GM19035 (cell line): Measurements from ENCODE around the gene EDA.
"Not testable (repeated sequence)": the region's sequence is repeated elsewhere in the genome, so short reads cannot be mapped to it uniquely, and the experiment has no call there.

ENCODE experiments used
- ATAC-seq: cut with Tn5 transposase; IDR thresholded peaks from one replicate; pipeline ENCODE4 v1.9.1; 2021; ENCODE audit not compliant: unreplicated experiment

The EDA gene

DNA sequence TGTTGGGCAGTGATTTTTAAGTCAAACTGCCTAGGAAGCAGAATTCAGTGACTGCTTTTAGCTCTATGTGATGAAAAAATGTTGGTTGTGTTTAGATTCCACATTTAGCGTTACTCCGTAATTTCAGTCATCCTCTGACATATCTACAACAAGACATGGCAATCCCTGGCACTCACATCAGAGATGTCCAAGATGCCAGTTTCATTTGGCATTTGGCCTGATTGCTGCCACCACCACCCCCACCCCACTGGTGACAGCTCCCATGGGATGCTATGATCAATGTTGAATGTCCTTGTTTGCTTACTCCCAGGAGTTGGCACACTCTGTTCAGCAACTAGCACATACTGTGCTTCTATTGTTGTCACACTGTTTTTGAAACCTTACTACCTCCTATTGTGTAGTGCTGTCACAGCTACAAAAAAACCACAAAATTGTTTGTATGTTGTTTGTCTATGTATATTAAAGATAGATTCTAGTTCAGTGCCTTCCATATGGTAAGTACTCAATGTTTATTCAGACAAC, 332.4 kb downstream of the EDA start:
- ATAC-seq: no peak

DNA sequence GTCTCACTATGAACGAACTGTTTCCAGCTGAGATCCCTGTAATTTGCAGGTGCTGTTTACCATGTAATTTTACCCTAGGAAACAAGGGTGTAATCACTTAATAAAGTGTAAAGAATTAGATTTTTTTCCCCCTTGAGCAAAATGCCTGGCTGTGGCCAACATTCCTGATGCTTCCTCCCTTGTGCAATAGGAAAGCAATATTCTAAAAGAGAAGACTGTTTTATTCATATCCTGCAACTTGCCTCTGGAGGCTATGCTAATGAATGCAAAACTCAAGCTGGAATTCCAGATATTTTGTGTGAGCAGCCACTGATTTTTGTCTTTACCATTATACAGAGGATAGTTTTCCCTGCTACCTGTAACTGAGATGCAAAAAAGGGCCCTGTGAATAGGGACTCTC, 335.8 kb downstream of the EDA start:
- no peak for ATAC-seq

DNA sequence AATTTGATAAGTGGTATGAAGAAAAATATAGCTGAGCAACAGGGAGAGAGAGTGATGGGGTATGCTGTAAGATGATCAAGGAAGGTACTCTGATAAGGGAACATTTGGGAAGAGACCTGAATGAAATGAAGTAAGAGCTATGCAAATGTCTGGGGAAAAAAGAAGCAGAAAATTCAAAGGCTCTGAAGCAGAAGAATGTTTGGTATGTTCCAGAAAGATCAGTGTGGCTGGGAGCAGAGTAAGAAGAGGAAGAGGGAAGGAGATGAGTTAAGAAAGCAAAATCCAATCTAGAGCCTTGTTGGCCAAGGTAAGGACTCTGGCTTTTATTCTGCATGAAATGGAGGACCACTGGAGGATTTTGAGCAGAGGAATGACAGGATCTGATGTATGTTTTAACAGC, 343.8 kb downstream of the EDA start:
- ATAC-seq: no peak

DNA sequence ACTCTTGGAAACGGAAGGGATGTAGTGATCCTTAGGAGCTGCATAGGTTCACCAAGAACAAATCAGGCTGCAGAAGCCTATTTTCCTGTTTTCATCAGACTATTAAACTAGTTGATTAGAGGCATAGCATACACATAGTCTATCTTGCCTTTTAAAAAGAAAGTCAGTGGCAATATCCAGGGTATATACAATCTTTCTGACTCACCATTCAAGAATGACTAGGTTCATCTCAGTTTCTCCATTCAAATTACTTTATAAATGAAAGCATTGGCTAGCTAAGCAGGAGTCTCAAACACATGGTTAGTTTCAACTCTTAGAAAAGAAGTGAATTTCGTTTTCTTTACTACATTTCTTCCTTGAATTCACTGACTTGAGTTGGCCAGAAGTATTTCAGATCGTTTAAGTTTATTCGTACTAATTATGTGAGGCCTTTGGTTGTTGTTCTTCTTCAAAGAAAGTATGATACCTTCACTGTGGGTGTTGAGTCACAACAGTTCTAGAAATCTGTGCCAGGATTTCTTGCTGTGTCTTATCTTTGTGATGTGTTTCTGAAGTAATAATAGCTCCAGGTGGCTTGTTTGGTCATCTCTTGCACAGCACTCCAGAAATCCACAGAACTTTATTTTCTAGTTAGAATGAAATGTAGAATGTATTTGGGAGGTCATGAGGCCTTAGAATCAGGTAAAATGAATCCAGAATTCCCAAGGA, 345.6 kb downstream of the EDA start:
- no peak for ATAC-seq

DNA sequence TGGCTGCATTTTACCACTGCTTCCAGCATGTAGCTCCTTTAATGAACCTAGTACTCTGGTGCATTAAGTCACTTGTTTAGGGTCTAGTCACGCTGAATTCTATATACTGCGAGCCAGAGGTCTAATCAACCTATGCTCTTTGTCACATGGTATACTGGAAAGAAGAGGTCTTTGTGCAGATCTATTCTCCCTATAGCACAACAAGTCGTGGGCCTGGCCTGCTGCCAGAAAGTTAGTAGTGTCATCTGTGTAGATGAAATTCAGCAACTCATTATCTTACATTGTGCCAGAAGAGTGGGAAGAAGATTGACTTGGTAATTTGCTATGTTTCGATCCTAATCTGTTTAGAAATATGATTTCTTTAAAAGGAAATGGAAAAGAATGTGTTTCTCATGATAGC, 353.0 kb downstream of the EDA start:
- ATAC-seq: no peak

DNA sequence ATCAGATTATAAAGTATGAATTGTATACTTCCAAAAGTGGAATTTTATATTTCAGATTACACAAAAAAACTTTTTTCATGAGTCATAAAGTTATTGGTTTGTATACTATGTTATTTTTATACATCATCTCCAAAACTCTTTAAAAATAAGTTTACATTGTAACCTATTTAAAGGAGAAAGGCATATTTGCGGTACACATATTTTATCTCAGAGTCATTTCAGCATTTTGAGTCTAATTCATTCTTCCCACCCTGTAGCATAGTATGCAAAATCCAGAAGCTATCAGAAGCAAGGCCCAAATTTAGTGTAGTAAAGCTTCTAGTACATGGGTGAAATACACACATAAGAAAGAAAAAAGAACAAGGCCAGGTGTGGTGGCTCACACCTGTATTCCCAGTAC, 353.5 kb downstream of the EDA start:
- ATAC-seq: no peak

DNA sequence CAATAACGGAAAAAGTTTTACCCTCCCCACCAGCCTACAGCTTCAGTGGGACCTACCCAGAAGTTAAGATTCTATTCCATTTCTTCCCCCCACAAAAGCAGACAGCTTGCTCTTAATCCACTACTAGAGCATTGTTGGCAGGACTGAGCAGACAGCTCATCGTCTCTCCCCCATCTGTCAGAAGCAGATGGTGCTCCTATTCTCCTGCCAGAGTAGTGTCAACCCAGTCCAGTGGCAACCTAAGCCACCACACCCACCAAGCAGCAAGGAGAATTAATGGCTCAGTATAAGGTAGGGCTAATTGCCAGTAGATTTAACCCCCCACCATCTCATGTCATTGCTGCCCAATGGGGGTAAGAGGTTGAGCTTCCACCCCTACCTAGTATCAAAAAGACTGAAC, 371.8 kb downstream of the EDA start:
- no peak for ATAC-seq

DNA sequence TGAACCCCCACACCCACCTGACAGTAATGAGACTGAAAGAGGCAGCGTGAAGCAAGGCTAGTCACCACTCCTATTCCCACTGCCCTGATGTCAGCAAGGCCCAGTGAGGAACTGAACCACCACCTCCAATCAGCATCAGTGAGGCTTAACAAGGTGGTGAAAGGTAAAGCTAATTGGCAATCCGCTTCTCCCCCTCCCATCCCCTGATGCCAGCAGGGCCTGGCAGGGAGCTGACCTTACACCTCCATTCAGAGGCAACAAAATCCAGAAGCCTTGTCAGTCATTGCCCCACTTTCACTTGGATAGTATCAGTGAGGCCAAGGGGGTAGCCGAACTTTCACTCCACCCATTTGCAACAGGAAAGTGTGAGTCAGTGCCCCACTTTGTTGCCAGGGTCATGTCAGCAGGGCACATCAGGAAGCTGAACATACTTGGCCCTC, 373.1 kb downstream of the EDA start:
- no peak for ATAC-seq

DNA sequence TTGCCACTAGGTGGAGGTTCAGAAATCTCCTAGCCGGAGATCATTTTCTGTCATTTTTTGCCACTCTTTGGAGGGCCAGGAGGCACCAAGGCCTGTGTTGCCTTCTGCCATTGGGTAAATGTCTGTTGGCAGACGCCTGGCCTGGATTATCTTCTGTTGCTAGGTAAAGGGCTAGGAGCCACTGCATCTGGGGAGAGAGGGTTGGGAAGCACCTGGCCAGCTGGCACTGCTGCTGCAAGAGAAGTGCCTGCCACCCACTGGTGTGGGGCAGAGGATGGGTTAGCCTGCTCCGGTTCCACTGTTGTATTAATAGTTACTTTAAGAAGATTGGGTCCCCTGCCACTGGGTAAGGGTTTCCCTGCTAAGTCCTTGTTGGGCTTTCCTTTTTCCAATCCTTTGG, 375.8 kb downstream of the EDA start:
- no peak for ATAC-seq

DNA sequence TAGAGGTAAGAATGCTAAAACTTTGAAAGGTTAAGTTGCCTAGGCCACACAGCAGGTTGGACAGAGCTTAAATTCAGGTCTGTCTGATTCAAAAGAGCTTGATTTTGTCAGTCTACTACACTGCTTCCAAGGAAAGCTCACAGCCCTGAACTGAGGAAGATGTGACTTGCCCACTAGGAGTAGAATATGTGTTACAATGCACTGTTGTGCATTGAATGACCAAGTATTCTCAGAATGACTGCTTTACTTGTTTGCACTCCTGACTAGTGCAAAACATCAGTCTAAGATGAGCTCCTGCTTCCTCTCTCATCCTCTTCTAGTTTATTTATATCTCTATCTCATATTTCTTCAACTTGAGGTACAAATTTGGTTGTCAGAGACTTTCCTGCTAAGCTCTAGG, 377.6 kb downstream of the EDA start:
- ATAC-seq: no peak

DNA sequence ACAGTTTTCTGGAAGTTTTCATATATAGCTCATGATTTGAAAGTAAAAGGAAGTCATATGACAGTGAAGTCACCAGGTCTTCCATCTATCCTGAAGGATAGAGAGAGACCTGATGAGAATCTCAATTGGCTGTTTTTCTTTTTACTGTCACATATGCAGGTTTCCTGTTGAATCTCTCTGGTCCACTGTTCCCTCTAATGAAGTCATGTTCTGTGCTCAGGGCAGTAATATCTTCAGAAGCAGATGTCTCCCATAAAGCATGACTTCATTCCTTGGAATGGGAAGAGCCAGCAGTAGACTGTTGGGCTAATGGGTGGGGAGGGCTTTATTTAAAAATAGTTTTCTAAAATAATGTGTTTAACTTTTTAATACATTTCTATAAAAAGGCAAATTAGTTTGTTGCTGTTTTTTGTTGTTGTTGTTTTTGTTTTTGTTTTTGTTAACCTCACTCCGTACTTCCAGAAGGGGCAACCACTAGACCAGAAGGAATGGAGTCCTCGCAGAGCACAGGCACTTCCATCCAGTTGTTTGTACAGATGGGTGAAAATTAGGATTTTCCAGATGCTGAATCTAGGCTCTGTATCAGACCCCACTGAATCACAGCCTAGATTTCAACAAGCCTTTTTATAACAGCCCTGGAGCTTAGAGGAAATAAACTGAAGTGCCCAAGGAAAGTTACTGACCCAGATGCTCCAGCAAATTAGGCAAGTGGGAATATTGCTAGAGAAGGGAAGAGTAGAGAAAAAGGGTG, 379.6 kb downstream of the EDA start:
- ATAC-seq: no peak

DNA sequence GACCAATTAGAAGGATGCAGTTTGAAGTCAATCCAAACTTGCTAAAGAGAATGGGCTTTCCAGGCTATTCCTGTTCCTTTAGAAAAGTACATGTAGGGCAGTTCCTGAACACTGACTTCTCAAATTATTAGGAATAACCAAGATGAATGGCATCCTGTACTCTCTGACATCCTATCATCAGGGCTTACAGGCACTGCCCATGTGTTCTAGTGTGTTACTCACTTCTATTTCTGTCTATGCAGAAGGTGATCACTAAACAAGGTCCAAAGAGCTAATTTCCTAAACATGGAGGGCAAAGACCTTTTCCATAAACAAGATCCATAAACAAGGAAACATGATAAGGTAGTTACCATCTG, 380.2 kb downstream of the EDA start:
- ATAC-seq: no peak

DNA sequence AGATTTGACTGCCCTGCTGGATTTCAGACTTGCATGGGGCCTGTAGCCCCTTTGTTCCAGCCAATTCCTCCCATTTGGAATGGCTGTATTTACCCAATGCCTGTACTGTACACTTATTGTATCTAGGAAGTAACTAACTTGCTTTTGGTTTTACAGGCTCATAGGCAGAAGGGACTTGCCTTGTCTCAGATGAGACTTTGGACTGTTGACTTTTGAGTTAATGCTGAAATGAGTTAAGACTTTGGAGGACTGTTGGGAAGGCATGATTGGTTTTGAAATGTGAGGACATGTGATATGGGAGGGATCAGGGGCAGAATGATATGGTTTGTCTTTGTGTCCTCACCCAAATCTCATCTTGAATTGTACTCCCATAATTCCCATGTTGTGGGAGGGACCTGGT, 382.4 kb downstream of the EDA start:
- ATAC-seq: not testable (repeated sequence)

DNA sequence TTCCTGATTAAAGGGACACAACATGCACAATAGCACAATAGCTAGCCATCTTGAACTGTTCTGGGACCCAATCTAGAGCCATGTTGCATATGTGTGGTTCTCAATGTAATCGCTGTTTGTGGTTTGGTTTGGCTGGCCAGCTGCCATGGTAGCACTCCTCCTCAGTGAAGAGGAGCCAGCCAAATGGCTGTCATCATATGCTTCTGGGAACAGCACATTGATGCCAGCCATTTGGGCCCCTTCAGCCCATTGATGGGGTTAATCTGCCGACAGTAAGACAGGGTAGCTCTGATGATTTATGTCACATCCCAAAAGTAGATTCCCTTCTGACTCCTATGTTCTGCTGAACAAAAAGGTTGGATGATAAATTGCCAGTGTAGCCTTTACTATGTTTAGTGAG, 385.4 kb downstream of the EDA start:
- no peak for ATAC-seq

DNA sequence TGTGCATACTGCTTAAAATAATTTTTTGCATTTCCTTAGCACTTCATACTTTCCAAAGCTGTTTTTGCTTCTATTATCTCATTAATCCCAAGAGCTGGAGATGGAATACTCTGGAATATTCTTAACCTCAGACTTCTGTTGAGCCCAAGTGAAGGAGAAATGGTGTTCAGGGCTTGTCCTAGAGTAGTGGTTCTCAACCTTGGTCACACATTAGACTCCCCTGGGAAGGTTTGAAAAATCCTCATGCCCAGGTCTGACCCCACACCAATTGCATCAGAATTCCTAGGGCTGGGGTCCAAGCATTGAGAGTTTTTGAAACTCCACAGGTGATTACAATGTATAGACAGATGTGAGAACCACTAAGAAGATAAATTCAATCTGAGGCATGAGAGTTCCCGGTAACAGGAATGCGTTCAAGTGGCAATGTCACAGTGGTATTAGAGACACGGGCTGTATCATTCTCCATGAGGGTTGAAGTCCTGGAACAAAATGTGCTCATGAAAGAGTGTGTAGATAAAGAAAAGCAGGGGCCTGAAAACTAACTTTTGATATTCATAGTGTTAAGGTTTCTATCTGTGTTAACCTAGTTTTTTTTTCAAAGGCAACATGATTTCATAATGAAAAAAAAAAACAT, 385.9 kb downstream of the EDA start:
- no peak for ATAC-seq

DNA sequence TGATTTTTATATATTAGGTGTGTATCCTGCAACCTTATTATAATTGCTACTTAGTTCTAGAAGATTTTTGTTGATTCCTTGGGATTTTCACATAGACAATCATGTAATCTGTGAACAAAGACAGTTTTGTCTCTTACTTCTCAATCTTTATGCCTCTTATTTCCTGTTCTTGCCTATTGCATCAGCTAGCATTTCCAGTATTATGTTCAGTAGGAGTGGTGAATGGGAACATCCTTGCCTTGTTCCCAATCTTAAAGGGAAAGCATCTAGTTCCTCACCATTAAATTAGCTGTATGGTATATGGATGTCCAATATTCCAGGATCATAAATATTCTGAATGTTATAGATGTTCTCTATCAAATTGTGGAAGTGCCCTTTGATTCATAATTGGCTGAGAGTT, 392.0 kb downstream of the EDA start:
- ATAC-seq: no peak

DNA sequence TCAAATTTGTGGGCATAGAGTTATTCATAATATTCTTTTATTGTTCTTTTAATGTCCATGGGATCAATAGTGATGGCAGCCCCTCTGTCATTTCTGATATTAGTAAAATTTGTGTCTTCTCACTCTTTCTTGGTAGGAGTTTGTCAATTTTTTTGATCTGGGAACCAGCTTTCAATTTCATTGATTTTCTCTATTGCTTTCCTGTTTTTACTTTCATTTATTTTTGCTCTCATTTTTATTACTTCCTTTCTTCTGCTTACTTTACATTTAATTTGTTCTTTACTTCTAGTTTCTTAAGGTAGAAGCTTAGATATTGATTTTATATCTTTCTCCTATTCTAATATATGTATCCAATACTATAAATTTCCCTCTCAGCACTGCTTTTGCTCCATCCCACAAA, 393.1 kb downstream of the EDA start:
- ATAC-seq: no peak

DNA sequence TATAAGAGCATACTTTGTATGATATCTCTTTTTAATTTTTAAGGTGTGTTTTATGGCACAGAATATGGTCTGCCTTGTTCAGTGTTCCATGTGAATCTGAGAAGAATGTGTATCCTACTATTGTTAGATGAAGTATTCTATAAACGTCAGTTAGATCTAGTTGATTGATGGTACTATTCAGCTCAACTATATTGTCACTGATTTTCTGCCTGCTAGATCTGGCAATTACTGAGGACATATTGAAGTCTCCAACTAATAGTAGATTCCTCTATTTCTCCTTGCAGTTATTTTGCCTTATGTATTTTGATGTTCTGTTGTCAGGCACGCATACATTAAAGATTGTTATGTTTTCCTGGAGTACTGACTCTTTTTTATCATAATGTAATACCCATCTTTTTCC, 394.1 kb downstream of the EDA start:
- no peak for ATAC-seq

DNA sequence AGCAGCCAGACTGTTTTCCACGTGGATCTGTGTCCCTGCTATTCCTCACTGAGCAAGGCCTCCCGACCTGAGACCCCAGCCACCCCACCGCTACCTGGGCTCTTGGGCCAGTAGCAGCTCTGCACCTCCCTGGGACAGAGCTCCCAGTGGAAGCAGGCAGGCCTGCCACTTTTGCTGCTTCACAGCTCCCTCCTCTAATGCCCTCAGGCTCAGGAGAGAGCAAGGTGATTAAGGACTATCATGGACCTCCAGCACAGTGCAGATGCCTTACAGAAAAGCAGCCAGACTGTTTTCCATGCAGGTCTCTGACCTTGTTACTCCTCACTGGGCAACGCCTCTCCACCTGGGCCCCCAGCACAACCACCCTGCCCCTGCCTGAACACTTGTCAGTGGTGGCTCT, 396.8 kb downstream of the EDA start:
- ATAC-seq: no peak

DNA sequence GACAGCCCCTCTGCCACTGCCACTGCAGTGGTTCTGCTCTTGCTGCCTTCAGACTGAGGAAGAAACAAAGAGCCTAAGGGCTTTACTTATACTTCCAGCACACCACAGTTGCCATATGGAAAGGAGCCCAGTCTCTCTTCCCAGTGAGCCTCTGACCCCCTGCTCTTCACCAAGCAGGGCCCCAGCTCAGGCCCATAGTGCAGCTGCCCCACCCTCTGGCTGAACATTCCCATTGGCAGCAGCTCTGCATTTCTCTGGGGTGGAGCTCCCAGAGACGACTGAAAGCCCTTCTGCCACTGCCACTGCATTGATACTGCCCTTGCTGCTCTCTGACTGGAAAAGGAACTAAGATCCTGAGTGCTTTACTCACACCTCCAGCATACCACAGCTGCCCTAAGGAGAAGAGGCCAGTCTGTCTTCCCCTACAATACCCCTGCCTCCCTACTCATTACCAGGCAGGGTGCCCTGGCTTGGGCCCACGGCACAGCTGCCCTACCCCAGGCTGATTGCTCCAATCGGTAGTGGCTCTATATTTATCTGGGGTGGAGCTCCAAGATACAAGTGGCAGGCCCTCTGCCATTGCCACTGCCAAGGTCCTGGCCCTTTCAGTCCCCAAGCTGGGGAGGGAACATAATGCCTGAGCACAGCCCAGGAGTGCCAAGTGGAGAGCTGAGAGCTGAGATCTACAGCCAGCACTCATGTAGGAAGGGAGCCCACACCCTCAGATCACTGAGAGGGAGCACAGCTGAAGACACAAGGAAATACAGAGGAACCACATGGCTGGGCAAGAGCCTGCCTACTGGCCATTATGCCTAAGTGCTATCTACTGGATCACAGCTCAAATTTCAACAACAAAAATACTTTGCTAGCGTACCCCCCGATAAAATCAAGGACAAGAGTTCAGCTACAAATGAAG, 397.8 kb downstream of the EDA start:
- no peak for ATAC-seq

DNA sequence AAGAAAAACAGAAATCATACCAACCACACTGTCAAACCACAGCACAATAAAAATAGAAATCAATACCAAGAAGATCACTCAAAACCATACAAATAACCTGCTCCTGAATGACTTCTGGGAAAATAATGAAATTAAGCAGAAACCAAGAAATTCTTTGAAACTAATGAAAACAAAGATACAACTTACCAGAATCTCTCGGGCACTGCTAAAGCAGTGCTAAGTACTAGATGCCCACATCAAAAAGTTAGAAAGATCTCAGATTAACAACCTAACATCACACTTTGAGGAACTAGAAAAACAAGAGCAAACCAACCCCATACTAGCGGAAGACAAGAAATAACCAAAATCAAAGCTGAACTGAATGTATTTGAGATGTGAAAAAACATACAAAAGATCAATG, 400.6 kb downstream of the EDA start:
- ATAC-seq: no peak
